Measurements from ENCODE around the gene KHDC1. TPM values are rescaled to one million over a fixed set of nuclear protein-coding genes. Genes with fewer than 3 reads are reported as not detected.

Gene KHDC1
- total and polyA plus RNA-seq, 2 donors (not counting 1 experiment from before 2014, with no cell fraction given) = 2.6 to 3.5 TPM

GRCh38 chr6:73209117-73209516, 53.9 kb downstream of the KHDC1 start:
- no peak overlapping the region for H3K27ac Mint-ChIP-seq
- no peaks in the 10 kb centered on the region for H3K4me1 ChIP-seq (ENCODE audit: control insufficient read depth in 2 of 2, insufficient read depth in 2 of 2, low read length in 2 of 2)

More at GRCh38 chr6:73209117-73209516, 53.9 kb downstream of the KHDC1 start:
- H3K9ac ChIP-seq (ENCODE audit: low read length) = no peak overlapping the region
- H2AFZ ChIP-seq (ENCODE audit: insufficient read depth, low read depth, low read length, poor library complexity, severe bottlenecking) = no peak overlapping the region
- WGBS (ENCODE audit: insufficient coverage) = 87% methylated on average over 9 of the region's 9 CpGs
- no peaks in the 10 kb centered on the region for H3K36me3 ChIP-seq (replicated peaks in 1 of 2; ENCODE audit: control extremely low read depth in 1 of 2, control insufficient read depth in 1 of 2, extremely low read depth in 1 of 2, insufficient read depth in 2 of 2, low read length in 1 of 2)
- ChIA-PET CTCF (no interaction called here), POLR2A (no interaction called here)
- Mint-ChIP-seq H3K27me3 (peaks cover 5% of the 10 kb centered on the region), H3K9me3 (ENCODE audit: insufficient read depth) (no peaks in the 10 kb centered on the region), H3K4me3 (no peak overlapping the region), H3K4me1 (no peaks in the 10 kb centered on the region)
- intact Hi-C loops (cut with micrococcal nuclease) = no loop called here
- ATAC-seq (ENCODE audit: low read depth) (no peak), DNase-seq (no peak)
- peaks cover 0 to 5% (median 0%) of the 10 kb centered on the region in 3 donors for H3K9me3 ChIP-seq (ENCODE audit: control extremely low read depth in 1 of 3, control insufficient read depth in 2 of 3, insufficient read depth in 1 of 3, low read length in 2 of 3)
- no peaks in the 10 kb centered on the region for H4K20me1 ChIP-seq (ENCODE audit: control insufficient read depth, insufficient read depth, low read length, poor library complexity, severe bottlenecking)
- H3K27me3 ChIP-seq (replicated peaks in 1 of 4; ENCODE audit: control extremely low read depth in 1 of 4, control insufficient read depth in 3 of 4, insufficient read depth in 4 of 4, low read length in 3 of 4) = peaks cover 0 to 3% (median 0%) of the 10 kb centered on the region in 4 experiments
- H3K4me3 ChIP-seq (ENCODE audit: control extremely low read depth in 1 of 5, extremely low read depth in 1 of 5, insufficient read depth in 1 of 5, low read depth in 2 of 5, low read length in 4 of 5) = no peak overlapping the region
- no peaks in the 10 kb centered on the region for H3K79me2 ChIP-seq (ENCODE audit: control insufficient read depth, insufficient read depth, low read length)
- H3K4me2 ChIP-seq (replicated peaks; ENCODE audit: low read depth, low read length, poor library complexity, severe bottlenecking) = no peak overlapping the region
- TF ChIP-seq EZH2 (IDR thresholded peaks at IDR 0.05; ENCODE audit: borderline replicate concordance, insufficient read depth, low read depth, low read length, poor library complexity, severe bottlenecking) (no peak), CTCF (IDR thresholded peaks at IDR 0.05) (no peak)
- H3K27ac ChIP-seq (ENCODE audit: low read length in 2 of 2) = no peak overlapping the region

All from B cell (primary cell).